Measurements from ENCODE around the gene ERICH6. TPM values are rescaled to one million over a fixed set of nuclear protein-coding genes. Genes with fewer than 3 reads are reported as not detected.

ERICH6 gene
- total RNA-seq, 3 donors from 2014 or later (not counting 1 experiment from before 2014, with no cell fraction given), result 0.35 to 3.7 (median 3.6) TPM

DNA sequence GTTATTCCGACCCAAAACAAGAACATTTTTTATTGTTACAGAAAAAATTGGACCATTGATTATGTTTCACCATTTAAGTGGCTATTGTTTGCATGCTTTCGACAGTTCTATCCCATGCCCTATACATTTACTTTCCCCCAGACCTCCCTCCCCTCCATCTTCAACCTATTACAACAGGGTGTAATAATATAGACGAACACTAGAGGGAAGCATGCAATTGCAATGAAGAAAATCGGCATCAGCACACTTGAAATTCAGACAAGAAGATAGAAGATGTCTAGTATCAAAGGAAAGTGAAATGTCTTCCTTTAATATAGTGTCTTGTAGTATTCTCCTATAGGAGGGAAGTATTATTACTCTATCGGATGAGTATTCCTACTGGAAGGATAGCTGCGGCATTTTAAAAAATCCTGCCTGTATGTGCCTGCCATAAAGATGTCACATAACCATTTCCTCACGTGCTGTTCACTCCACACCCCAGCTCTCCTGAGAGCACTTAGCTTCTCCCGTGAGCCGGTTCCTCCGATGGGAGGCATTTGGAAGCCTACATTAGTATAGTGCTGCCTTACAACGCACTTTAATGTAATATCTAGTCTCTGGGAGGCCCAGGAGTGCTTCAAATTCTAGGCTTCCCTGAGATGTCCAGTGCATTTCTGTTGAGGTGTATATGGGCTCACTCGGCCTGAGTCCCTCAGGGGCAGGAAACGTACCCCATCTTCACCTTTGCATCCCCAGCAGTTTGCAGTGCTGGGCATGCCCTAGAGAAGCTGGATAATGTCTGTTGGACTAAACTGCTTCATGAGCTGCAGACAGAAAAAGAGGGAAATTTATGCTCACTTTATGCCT is 17.8 kb upstream of the ERICH6 start:
- Histone ChIP-seq H3K27ac (ENCODE audit: low read length) (no peak overlapping the region), H3K9me3 (ENCODE audit: control insufficient read depth, insufficient read depth, low read length) (no peaks in the 10 kb centered on the region), H3K27me3 (ENCODE audit: control insufficient read depth, insufficient read depth, low read length) (no peaks in the 10 kb centered on the region), H3K4me3 (ENCODE audit: low read length) (no peak overlapping the region), H3K36me3 (ENCODE audit: control insufficient read depth, insufficient read depth, low read length) (no peaks in the 10 kb centered on the region), H3K4me1 (ENCODE audit: control insufficient read depth, insufficient read depth, low read length) (peaks cover 3% of the 10 kb centered on the region)
- Mint-ChIP-seq H3K4me3 (no peak overlapping the region), H3K4me1 (peaks cover 6 to 10% of the 10 kb centered on the region in 2 donors), H3K36me3 (no peaks in the 10 kb centered on the region), H3K27me3 (ENCODE audit: low read depth in 2 of 2) (no peaks in the 10 kb centered on the region), H3K9me3 (no peaks in the 10 kb centered on the region), H3K27ac (no peak overlapping the region)
- 49% methylated on average over 10 of the region's 13 CpGs for WGBS (ENCODE audit: insufficient coverage)
- DNase-seq, result peak in 1 of 2 donors; percentile 84
- TF ChIP-seq, protein P1, sequence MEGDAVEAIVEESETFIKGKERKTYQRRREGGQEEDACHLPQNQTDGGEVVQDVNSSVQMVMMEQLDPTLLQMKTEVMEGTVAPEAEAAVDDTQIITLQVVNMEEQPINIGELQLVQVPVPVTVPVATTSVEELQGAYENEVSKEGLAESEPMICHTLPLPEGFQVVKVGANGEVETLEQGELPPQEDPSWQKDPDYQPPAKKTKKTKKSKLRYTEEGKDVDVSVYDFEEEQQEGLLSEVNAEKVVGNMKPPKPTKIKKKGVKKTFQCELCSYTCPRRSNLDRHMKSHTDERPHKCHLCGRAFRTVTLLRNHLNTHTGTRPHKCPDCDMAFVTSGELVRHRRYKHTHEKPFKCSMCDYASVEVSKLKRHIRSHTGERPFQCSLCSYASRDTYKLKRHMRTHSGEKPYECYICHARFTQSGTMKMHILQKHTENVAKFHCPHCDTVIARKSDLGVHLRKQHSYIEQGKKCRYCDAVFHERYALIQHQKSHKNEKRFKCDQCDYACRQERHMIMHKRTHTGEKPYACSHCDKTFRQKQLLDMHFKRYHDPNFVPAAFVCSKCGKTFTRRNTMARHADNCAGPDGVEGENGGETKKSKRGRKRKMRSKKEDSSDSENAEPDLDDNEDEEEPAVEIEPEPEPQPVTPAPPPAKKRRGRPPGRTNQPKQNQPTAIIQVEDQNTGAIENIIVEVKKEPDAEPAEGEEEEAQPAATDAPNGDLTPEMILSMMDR (IDR thresholded peaks at IDR 0.05), result peak; percentile 84
- ATAC-seq, result peak; percentile 87 to 96 (median 94)
- intact Hi-C loops (cut with micrococcal nuclease), result loop anchor here (1.0 to 5.0 kb wide), 4 partner anchors 41 to 425 kb away; partner anchors contain the start of gene SIAH2

DNA sequence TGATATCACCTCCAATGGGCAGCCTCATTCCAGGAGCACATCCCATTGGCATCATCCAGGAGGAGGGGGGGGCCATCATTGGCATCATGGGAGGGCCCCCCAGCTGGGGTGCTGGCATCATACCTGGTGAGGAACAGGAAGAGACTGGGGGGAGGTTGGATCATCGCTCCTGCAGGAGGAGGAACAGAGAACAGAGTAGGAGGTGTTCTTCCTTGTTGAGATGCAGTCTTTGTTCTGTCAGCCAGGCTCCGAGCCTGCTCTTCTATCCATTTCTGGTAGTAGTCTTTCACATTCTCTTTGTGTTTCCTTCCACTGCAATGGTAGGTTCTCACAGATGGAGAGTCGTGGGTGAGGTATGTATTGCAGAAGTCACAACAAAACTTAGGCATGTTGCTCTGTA is 16.7 kb upstream of the ERICH6 start:
- no peaks in the 10 kb centered on the region for H3K36me3 ChIP-seq (ENCODE audit: control insufficient read depth, insufficient read depth, low read length)
- no peak overlapping the region for H3K27ac ChIP-seq (ENCODE audit: low read length)
- no peak for DNase-seq
- intact Hi-C loops (cut with micrococcal nuclease), result loop anchor here (2.0 to 5.0 kb wide), 2 partner anchors 42 to 426 kb away; partner anchors contain the start of gene SIAH2
- Mint-ChIP-seq H3K36me3 (peaks cover under 1% of the 10 kb centered on the region), H3K27me3 (ENCODE audit: low read depth in 2 of 2) (no peaks in the 10 kb centered on the region), H3K27ac (no peak overlapping the region), H3K4me3 (no peak overlapping the region), H3K9me3 (peaks cover 0 to 3% of the 10 kb centered on the region in 2 donors), H3K4me1 (peaks cover 6 to 10% of the 10 kb centered on the region in 2 donors)
- no peaks in the 10 kb centered on the region for H3K9me3 ChIP-seq (ENCODE audit: control insufficient read depth, insufficient read depth, low read length)
- TF ChIP-seq, protein P1 (IDR thresholded peaks at IDR 0.05), result no peak
- no peak overlapping the region for H3K4me3 ChIP-seq (ENCODE audit: low read length)
- 86% methylated on average over 3 of the region's 3 CpGs for WGBS (ENCODE audit: insufficient coverage)
- no peak for ATAC-seq
- no peaks in the 10 kb centered on the region for H3K27me3 ChIP-seq (ENCODE audit: control insufficient read depth, insufficient read depth, low read length)
- peaks cover 3% of the 10 kb centered on the region for H3K4me1 ChIP-seq (ENCODE audit: control insufficient read depth, insufficient read depth, low read length)

DNA sequence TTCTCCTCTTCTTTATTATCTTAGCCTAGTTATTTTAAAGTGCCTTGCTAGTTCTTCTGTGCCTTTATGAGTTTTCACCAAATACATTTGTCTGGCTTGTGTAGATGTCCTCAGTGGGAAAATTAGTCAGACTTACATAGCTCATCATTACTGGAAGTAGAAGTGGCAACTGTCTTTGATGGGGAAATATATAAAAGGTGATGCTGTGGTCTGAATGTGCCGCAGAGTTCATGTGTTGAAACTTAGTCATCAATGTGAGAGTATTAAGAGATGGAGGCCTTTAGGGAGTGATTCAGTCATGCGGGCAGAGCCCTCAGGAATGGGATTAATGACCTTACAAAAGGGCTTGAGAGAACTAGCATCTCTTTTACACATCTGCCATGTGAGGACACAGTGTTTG is 6.4 kb upstream of the ERICH6 start:
- WGBS (ENCODE audit: insufficient coverage), result 98% methylated on average over 2 of the region's 2 CpGs
- peaks cover 16% of the 10 kb centered on the region in 2 donors for H3K4me1 Mint-ChIP-seq
- H3K4me3 Mint-ChIP-seq, result no peak overlapping the region
- H3K4me1 ChIP-seq (ENCODE audit: control insufficient read depth, insufficient read depth, low read length), result peaks cover 6% of the 10 kb centered on the region
- no peak overlapping the region for H3K27ac ChIP-seq (ENCODE audit: low read length)
- TF ChIP-seq, protein P1 (IDR thresholded peaks at IDR 0.05), result no peak
- H3K27me3 Mint-ChIP-seq (ENCODE audit: low read depth in 2 of 2), result no peaks in the 10 kb centered on the region
- no peaks in the 10 kb centered on the region for H3K27me3 ChIP-seq (ENCODE audit: control insufficient read depth, insufficient read depth, low read length)
- no peaks in the 10 kb centered on the region for H3K9me3 ChIP-seq (ENCODE audit: control insufficient read depth, insufficient read depth, low read length)
- DNase-seq, result no peak
- peaks cover 58% of the 10 kb centered on the region for H3K36me3 Mint-ChIP-seq
- H3K27ac Mint-ChIP-seq, result no peak overlapping the region
- peaks cover 13% of the 10 kb centered on the region for H3K36me3 ChIP-seq (ENCODE audit: control insufficient read depth, insufficient read depth, low read length)
- no peak for ATAC-seq
- peaks cover 5 to 12% of the 10 kb centered on the region in 2 donors for H3K9me3 Mint-ChIP-seq
- intact Hi-C loops (cut with micrococcal nuclease), result no loop called here
- no peak overlapping the region for H3K4me3 ChIP-seq (ENCODE audit: low read length)

All from natural killer cell (primary cell).